Fibroblast of peridontal ligament (primary cell): ENCODE data around the gene ARHGEF19.
"Not testable (repeated sequence)": the region's sequence is repeated elsewhere in the genome, so short reads cannot be mapped to it uniquely, and the experiment has no call there.

Source experiments
- DNase-seq: peaks from one replicate; pipeline ENCODE4 v3.0.0-alpha.2; 2010; ENCODE audit errors: extremely low read depth

The ARHGEF19 gene

GRCh38 chr1:16221499-16221898 is 9.0 kb upstream of the ARHGEF19 start:
- no peak for DNase-seq

GRCh38 chr1:16219968-16220500 is 7.6 kb upstream of the ARHGEF19 start:
- DNase-seq = no peak

GRCh38 chr1:16218674-16219071 is 6.2 kb upstream of the ARHGEF19 start:
- no peak for DNase-seq

- no peak for DNase-seq
These were observed 5.7 kb upstream of the ARHGEF19 start for GRCh38 chr1:16218014-16218673.

GRCh38 chr1:16217061-16217785 is 4.8 kb upstream of the ARHGEF19 start:
- DNase-seq = peak; percentile 92

GRCh38 chr1:16215882-16216753 is 3.7 kb upstream of the ARHGEF19 start:
- peak; percentile 60 for DNase-seq

- not testable (repeated sequence) for DNase-seq
These were observed 2.8 kb upstream of the ARHGEF19 start for GRCh38 chr1:16215240-16215639.

- DNase-seq = not testable (repeated sequence)
These were observed 1.1 kb upstream of the ARHGEF19 start for GRCh38 chr1:16213544-16213943.

GRCh38 chr1:16213013-16213412 is 561 bp upstream of the ARHGEF19 start:
- DNase-seq = no peak

- no peak for DNase-seq
These were observed 628 bp downstream of the ARHGEF19 start for GRCh38 chr1:16211824-16212223.

- DNase-seq = no peak
These were observed 1.9 kb downstream of the ARHGEF19 start for GRCh38 chr1:16210581-16210980.

GRCh38 chr1:16209847-16210407 is 2.5 kb downstream of the ARHGEF19 start:
- DNase-seq = no peak

- DNase-seq = no peak
These were observed 3.2 kb downstream of the ARHGEF19 start for GRCh38 chr1:16209132-16209846.

- DNase-seq = no peak
These were observed 4.0 kb downstream of the ARHGEF19 start for GRCh38 chr1:16208270-16208987.

- no peak for DNase-seq
These were observed 4.9 kb downstream of the ARHGEF19 start for GRCh38 chr1:16207318-16208269.

- peak; percentile 97 for DNase-seq
These were observed 5.7 kb downstream of the ARHGEF19 start for GRCh38 chr1:16206547-16207317.

GRCh38 chr1:16205891-16206546 is 6.4 kb downstream of the ARHGEF19 start:
- no peak for DNase-seq

GRCh38 chr1:16205334-16205671 is 7.1 kb downstream of the ARHGEF19 start:
- DNase-seq = no peak
